Muscle layer of colon (tissue), 2 donors: Measurements from ENCODE around the gene INSM2.

Source experiments
- H3K27ac ChIP-seq: one replicate; pipeline ENCODE4 v1.7.0; 2013; ENCODE audit warnings: low read depth, mild to moderate bottlenecking, low read length, moderate library complexity
- H3K27me3 ChIP-seq, 2 donors: one replicate each; pipeline ENCODE4 v1.7.0; 2013; ENCODE audit warnings: low read length in 2 of 2, mild to moderate bottlenecking in 2 of 2; ENCODE audit not compliant: insufficient read depth in 2 of 2, control insufficient read depth in 1 of 2
- H3K36me3 ChIP-seq: one replicate; pipeline ENCODE4 v1.7.0; 2013; ENCODE audit warnings: mild to moderate bottlenecking, low read length; ENCODE audit not compliant: insufficient read depth
- H3K4me1 ChIP-seq: one replicate; pipeline ENCODE4 v1.7.0; 2013; ENCODE audit warnings: mild to moderate bottlenecking, low read length; ENCODE audit not compliant: insufficient read depth
- H3K4me3 ChIP-seq, 2 donors: one replicate each; pipeline ENCODE4 v1.7.0; 2013; ENCODE audit warnings: low read length in 2 of 2, low read depth in 1 of 2, mild to moderate bottlenecking in 1 of 2, moderate library complexity in 1 of 2
- H3K9ac ChIP-seq: one replicate; pipeline ENCODE4 v1.7.0; 2013; ENCODE audit warnings: low read length
- H3K9me3 ChIP-seq: one replicate; pipeline ENCODE4 v1.7.0; 2013; ENCODE audit warnings: mild to moderate bottlenecking, low read length
- donor health status: abdominal sarcoma.
- donor health status: Adenocarcinoma of cecum.

Gene INSM2

DNA sequence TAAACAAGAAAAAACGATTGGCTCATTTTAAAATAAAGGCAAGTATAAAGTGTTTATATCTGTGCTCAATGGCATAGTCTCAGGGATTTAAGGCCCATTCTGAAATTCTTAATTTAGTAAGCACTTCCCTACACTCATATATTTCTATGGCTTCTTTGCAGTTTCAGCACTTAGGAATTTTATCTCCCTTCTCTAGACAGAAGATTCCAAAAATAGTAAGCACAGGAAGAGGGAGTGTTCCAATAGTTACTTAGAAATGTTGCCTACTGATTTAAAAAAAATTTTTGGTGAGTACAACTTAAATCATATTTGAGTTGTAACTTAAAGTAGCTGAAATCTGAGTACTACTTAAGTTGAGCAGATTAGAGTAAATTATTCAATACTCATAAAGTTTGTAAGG is 19.8 kb downstream of the INSM2 start:
- Histone ChIP-seq H3K4me1 (no peaks in the 10 kb centered on the region), H3K9me3 (no peaks in the 10 kb centered on the region), H3K36me3 (no peaks in the 10 kb centered on the region), H3K4me3 (no peak overlapping the region), H3K9ac (no peak overlapping the region), H3K27ac (no peak overlapping the region), H3K27me3 (no peaks in the 10 kb centered on the region)

DNA sequence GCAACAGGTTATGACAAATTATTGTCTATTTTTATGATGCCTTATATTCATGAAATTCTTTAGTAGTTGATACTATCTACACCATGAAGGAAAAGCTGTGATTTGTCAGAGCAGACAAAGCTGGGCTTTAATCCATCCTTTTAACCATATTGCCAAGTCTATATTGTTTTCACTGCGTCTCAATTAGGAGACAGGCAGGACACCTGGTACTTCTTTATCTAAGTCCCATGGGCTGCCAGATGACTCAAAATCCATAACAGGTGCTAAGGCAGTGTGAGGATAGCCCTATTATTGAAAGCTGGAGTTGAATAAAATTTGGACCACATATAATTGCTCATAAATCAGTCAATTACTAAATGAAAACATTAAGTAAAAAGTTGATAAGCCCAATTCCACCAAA is 22.6 kb downstream of the INSM2 start:
- no peaks in the 10 kb centered on the region for H3K27me3 ChIP-seq
- H3K27ac ChIP-seq, result no peak overlapping the region
- H3K36me3 ChIP-seq, result no peaks in the 10 kb centered on the region
- H3K4me3 ChIP-seq, result no peak overlapping the region
- no peaks in the 10 kb centered on the region for H3K9me3 ChIP-seq
- no peaks in the 10 kb centered on the region for H3K4me1 ChIP-seq
- no peak overlapping the region for H3K9ac ChIP-seq

DNA sequence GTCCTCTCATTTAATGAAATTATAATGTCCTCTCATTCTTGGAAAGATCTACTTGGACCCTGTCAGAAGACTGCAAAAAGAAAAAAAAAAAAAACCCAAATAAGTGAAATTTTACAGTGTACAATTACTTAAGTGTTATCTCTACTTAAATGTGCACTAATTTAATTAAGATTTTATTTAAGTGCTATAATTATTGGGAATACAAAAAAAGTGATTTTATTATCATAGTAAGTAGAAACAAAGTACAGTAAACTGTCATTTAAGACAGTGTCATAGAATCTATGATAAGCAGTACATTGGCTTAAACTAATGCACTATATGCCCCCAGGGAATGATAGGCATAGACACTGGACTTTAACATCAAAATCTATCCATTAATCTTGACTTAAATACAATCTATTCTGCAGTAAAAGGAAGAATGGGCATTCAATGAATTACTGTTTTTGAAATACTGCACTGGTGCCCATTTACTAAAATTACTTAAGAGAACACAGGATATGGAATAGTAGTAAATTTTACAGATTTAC is 23.3 kb downstream of the INSM2 start:
- Histone ChIP-seq H3K4me1 (no peaks in the 10 kb centered on the region), H3K9me3 (no peaks in the 10 kb centered on the region), H3K36me3 (no peaks in the 10 kb centered on the region), H3K4me3 (no peak overlapping the region), H3K27me3 (no peaks in the 10 kb centered on the region), H3K9ac (no peak overlapping the region), H3K27ac (no peak overlapping the region)

DNA sequence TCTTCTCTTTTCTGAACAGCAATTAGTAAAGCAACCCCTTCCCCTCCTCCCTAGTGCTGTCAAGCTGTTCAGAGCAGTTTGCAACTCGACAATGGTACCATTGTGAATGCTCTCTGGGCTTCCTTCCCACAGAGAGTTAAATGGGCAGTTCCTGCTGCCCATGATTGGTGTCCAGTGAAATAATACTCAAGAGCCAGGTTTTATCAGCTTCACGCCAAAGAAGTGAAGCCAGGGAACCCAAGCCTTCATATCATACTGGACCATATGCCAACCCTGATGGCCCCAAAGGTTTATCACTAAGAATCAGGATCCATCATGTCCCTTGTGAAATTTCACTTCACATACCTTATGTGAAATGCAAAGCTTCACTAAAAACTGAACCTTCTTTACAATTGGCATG is 24.7 kb downstream of the INSM2 start:
- H3K27ac ChIP-seq, result no peak overlapping the region
- H3K9ac ChIP-seq, result no peak overlapping the region
- no peaks in the 10 kb centered on the region for H3K27me3 ChIP-seq
- no peaks in the 10 kb centered on the region for H3K9me3 ChIP-seq
- no peaks in the 10 kb centered on the region for H3K36me3 ChIP-seq
- H3K4me1 ChIP-seq, result no peaks in the 10 kb centered on the region
- H3K4me3 ChIP-seq, result no peak overlapping the region

DNA sequence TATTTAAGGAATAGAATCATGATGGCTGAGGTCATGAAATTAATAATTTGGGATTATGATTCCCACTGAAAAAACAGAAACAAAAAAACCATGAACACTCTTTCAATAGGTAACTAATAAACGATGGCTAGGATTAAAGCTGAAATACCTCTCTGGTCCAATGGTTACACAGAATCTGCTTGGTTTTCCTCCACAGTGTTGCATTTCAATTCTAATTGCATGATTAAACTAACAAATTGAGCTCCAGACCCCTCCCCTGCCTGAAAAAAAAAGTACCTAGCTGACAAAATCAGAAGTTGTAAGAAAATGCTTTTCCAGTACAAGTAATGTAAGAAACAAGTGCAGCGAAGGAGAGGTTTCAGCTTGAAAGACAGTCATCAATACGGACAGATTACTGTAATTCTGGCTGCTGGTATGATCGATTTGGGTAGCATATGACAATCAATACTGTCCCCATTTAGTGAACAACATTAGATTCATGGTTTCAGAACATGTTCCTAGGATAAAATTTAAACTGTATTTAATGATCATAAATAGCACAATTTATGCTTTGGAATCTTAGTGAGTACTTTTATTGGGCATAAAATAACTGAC is 32.0 kb downstream of the INSM2 start:
- Histone ChIP-seq H3K4me3 (no peak overlapping the region), H3K9me3 (no peaks in the 10 kb centered on the region), H3K27me3 (no peaks in the 10 kb centered on the region), H3K4me1 (no peaks in the 10 kb centered on the region), H3K36me3 (peaks cover 9% of the 10 kb centered on the region), H3K27ac (no peak overlapping the region), H3K9ac (no peak overlapping the region)

DNA sequence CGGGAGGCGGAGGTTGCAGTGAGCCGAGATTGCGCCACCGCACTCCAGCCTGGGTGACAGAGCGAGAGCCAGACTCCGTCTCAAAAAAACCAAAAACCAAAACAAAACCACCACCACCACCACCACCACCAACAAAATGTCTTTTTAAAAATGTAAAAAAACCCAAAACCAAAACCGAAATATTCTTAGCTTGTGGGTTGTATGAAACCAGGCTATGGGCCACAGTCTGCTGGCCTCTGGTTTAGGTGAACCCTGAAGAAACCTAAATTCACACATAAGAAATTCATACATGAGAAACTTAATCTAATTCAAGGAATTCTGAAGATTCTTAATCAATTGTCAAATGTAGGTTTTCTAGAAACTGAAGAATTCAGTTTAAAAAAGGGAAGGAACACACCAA is 37.6 kb downstream of the INSM2 start:
- Histone ChIP-seq H3K27me3 (no peaks in the 10 kb centered on the region), H3K36me3 (peaks cover 9% of the 10 kb centered on the region), H3K27ac (no peak overlapping the region), H3K4me3 (no peak overlapping the region), H3K9me3 (no peaks in the 10 kb centered on the region), H3K4me1 (no peaks in the 10 kb centered on the region), H3K9ac (no peak overlapping the region)

DNA sequence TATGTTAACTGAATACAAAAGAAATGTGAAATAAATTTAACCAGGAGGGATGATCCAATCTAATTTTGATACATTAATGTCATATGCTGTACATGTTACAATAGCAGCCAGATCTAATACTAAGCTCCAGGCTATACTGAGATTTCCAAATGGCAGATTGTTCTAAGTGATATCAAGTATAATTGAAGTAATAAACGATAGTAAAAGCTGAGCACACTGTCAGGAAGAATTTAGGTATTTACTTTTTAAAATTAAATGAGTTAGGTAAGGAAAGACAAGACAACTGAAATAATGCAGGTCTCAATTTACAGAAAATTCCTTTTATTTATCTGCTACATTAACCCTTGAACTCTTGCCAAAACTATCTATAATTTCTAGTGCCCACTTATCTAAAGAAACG is 39.9 kb downstream of the INSM2 start:
- H3K9ac ChIP-seq, result no peak overlapping the region
- no peaks in the 10 kb centered on the region for H3K4me1 ChIP-seq
- no peak overlapping the region for H3K27ac ChIP-seq

DNA sequence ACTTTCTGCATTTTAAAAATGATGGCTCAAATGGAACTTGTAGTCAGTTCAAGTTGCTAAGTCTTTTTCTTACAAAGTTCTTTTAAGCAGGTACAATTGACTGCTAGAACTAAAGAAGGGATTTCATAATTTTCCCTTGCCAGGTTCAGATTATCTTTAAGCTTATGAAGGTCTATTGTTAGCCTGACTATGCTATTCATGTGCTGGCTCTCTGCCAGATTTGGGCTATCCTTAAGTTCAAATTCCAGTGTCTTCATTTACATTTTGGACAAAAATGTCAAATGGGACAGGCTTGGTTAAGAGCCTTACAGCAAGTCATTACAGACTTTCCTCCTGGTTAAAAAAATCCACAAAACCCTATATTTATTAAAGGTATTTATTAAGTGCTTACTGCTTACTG is 42.3 kb downstream of the INSM2 start:
- H3K9me3 ChIP-seq, result no peaks in the 10 kb centered on the region
- no peaks in the 10 kb centered on the region for H3K27me3 ChIP-seq
- H3K9ac ChIP-seq, result no peak overlapping the region
- H3K27ac ChIP-seq, result no peak overlapping the region
- no peaks in the 10 kb centered on the region for H3K4me1 ChIP-seq
- H3K36me3 ChIP-seq, result peaks cover 5% of the 10 kb centered on the region
- no peak overlapping the region for H3K4me3 ChIP-seq

More for the DNA sequence above, 39.9 kb downstream of the INSM2 start:
- no peaks in the 10 kb centered on the region for H3K9me3 ChIP-seq
- H3K36me3 ChIP-seq, result peaks cover 6% of the 10 kb centered on the region
- H3K4me3 ChIP-seq, result no peak overlapping the region
- H3K27me3 ChIP-seq, result no peaks in the 10 kb centered on the region

DNA sequence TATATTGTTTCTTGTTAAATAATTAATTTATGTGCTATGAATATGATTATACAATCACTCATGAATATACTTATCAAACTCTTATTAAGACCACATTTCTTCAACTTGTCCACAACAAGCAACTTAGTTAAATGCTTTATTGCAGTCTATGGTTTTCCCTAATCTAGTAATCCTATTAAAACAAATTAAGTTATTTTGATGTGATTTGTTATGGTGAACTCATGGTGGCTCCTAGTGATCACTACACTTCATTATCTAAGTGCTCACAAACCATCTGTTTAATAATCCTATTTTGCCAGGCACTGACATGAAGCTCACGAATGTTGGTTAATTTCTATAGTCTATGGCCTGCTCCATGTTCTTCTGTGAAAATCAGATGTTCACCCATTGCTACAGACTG is 42.9 kb downstream of the INSM2 start:
- H3K4me3 ChIP-seq, result no peak overlapping the region
- peaks cover 5% of the 10 kb centered on the region for H3K36me3 ChIP-seq
- no peaks in the 10 kb centered on the region for H3K9me3 ChIP-seq

DNA sequence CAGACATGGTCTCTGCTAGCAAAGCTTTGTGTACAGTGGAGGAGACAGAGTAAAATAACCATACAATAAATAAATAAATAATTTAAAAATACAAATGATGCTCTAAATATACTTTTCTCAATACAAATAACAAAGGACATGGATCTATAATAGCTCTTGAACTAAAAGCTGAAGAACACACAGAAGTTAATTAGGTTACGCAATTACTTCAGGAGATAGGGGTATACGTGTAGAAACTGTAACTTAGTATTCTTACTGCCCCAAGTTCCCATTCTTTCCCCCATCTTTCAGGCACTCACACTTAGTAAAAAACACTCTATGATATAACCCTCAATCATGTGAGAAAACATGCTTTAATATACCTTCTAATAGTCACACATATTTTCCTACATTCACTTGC is 44.2 kb downstream of the INSM2 start:
- no peak overlapping the region for H3K4me3 ChIP-seq
- H3K9me3 ChIP-seq, result no peaks in the 10 kb centered on the region
- no peak overlapping the region for H3K27ac ChIP-seq
- no peak overlapping the region for H3K9ac ChIP-seq
- no peaks in the 10 kb centered on the region for H3K27me3 ChIP-seq
- peaks cover 5% of the 10 kb centered on the region for H3K36me3 ChIP-seq
- H3K4me1 ChIP-seq, result no peaks in the 10 kb centered on the region

More for the DNA sequence above, 42.9 kb downstream of the INSM2 start:
- H3K4me1 ChIP-seq, result no peaks in the 10 kb centered on the region
- no peak overlapping the region for H3K27ac ChIP-seq
- H3K9ac ChIP-seq, result no peak overlapping the region
- no peaks in the 10 kb centered on the region for H3K27me3 ChIP-seq

DNA sequence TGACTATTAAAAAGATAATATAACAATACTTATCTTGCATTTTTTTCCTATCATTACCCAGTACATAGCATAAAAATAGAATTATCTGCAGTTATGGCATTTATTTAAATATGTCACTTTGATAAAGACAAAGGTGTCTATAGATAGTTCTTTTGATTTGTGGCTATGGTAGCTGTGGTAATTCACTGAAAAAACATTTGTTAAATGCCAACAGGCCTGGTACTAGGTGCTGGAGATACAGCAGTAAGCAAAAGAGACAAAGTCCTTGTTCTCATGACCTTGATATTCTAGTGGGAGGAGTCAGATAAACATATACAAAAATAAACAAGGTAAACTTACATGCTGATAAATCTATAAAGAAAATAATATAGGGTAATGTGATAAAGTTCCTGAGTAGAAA is 44.7 kb downstream of the INSM2 start:
- Histone ChIP-seq H3K27ac (no peak overlapping the region), H3K4me3 (no peak overlapping the region), H3K36me3 (peaks cover 5% of the 10 kb centered on the region), H3K9me3 (no peaks in the 10 kb centered on the region), H3K4me1 (no peaks in the 10 kb centered on the region), H3K9ac (no peak overlapping the region), H3K27me3 (no peaks in the 10 kb centered on the region)
